K562 (cell line): ENCODE measurements around the gene STK33. TPM values are rescaled to one million over a fixed set of nuclear protein-coding genes. Genes with fewer than 3 reads are reported as not detected.
A peak's percentile ranks its signal among the peaks of the same experiment; 100 is the strongest.

Experiments
- ATAC-seq: fragments of 200-7000 bp; cut with Tn5 transposase; 3 replicates; pipeline ENCODE4 v1.9.1; 2020; ENCODE audit warnings: moderate library complexity
- BruUV-seq: library from RNA; stranded (reverse); fragments of 400-500 nt; replicated peaks from 2 replicates; lab custom pipeline; 2021; lab: Mats Ljungman, UMichigan
- CTCF ChIA-PET: fragments of 300-600 bp; formaldehyde crosslinking; extraction: SDS; loops from one replicate; lab custom pipeline; 2021; ENCODE audit warnings: low intra/inter-chr PET ratio; lab: Yijun Ruan, JAX
- POLR2A ChIA-PET: fragments of 300-600, 350-650 bp; sonication (Branson Sonifier 250); formaldehyde crosslinking; extraction: SDS; loops from one replicate; lab custom pipeline; 2021; ENCODE audit warnings: antibody characterized with exemption, inconsistent platforms; lab: Yijun Ruan, JAX
- DNase-seq, 4 experiments: peaks; one replicate each; pipeline versions ENCODE4 v3.0.0 to v3.0.0-alpha.2; 2011 to 2018; ENCODE audit warnings: low spot score in 3 of 4, mixed read lengths in 3 of 4; ENCODE audit errors: extremely low read depth in 1 of 4
- FAIRE-seq: peaks from 2 replicates; lab custom pipeline; 2011; peaks lifted over from hg19 to GRCh38; lab: Jason Lieb, UNC
- H2AFZ ChIP-seq: 2 replicates; pipeline ENCODE4 v1.6.0; 2011; ENCODE audit warnings: low read depth, low read length, control low read depth, inconsistent platforms
- H3K27ac ChIP-seq: fragments of 200-600 bp; 3 replicates; pipeline ENCODE4 v1.8.0; 2011; ENCODE audit warnings: low read depth, mild to moderate bottlenecking, control low read depth, inconsistent platforms, low read length, moderate library complexity, mixed read lengths; ENCODE audit errors: extremely low read depth
- H3K27me3 ChIP-seq, 2 experiments: fragments of 300-600 bp in 1 of 2; 2 replicates in 1 of 2; 3 replicates in 1 of 2; pipeline versions ENCODE4 v1.6.0 to v1.8.0; 2011; ENCODE audit warnings: inconsistent platforms in 2 of 2, low read length in 2 of 2, mild to moderate bottlenecking in 1 of 2, mixed read lengths in 1 of 2, moderate library complexity in 1 of 2; ENCODE audit not compliant: control insufficient read depth in 2 of 2, insufficient read depth in 2 of 2
- H3K36me3 ChIP-seq: fragments of 300-600 bp; 3 replicates; pipeline ENCODE4 v1.8.0; 2011; ENCODE audit warnings: mild to moderate bottlenecking, low read length, inconsistent platforms; ENCODE audit not compliant: control insufficient read depth, insufficient read depth
- H3K4me1 ChIP-seq, 2 experiments: fragments of 200-600 bp in 1 of 2; replicated peaks in 1 of 2; 2 replicates in 1 of 2; 3 replicates in 1 of 2; pipeline versions ENCODE4 v1.5.1 to v1.8.0; 2011; ENCODE audit warnings: inconsistent platforms in 2 of 2, low read length in 2 of 2, mild to moderate bottlenecking in 1 of 2, mixed read lengths in 1 of 2, moderate library complexity in 1 of 2; ENCODE audit not compliant: control insufficient read depth in 2 of 2, insufficient read depth in 2 of 2
- H3K4me2 ChIP-seq: 2 replicates; pipeline ENCODE4 v1.6.1; 2011; ENCODE audit warnings: low read length, control low read depth, inconsistent platforms, mixed read lengths; ENCODE audit not compliant: insufficient read depth
- H3K4me3 ChIP-seq: fragments of 200-600 bp; sonication (generic), shearing (Covaris generic); 2 replicates; pipeline ENCODE4 v1.5.1; 2016; ENCODE audit warnings: control low read depth, inconsistent platforms
- H3K79me2 ChIP-seq: fragments of 200-600 bp; 3 replicates; pipeline ENCODE4 v1.8.0; 2011; ENCODE audit warnings: low read length, inconsistent platforms; ENCODE audit not compliant: control insufficient read depth, insufficient read depth
- H3K9ac ChIP-seq, 2 experiments: 2 replicates each; pipeline versions ENCODE4 v1.6.0 to v1.6.1; 2011; ENCODE audit warnings: low read depth in 2 of 2, low read length in 2 of 2, control low read depth in 1 of 2, inconsistent platforms in 1 of 2, mild to moderate bottlenecking in 1 of 2, mixed read lengths in 1 of 2; ENCODE audit not compliant: insufficient read depth in 1 of 2
- H3K9me1 ChIP-seq: one replicate; pipeline ENCODE4 v1.6.0; 2011; ENCODE audit warnings: inconsistent platforms, mild to moderate bottlenecking, low read length, moderate library complexity; ENCODE audit not compliant: control insufficient read depth, insufficient read depth
- H3K9me3 ChIP-seq: replicated peaks from 2 replicates; pipeline ENCODE4 v1.5.1; 2011; ENCODE audit warnings: low read depth, low read length, inconsistent platforms; ENCODE audit not compliant: control insufficient read depth, insufficient read depth
- H4K20me1 ChIP-seq: replicated peaks from 2 replicates; pipeline ENCODE4 v1.6.1; 2011; ENCODE audit warnings: low read length, inconsistent platforms, mixed read lengths; ENCODE audit not compliant: control insufficient read depth, insufficient read depth
- CBFA2T3 ChIP-seq: fragments of 450-650 bp; IDR thresholded peaks from 2 replicates; pipeline ENCODE4 v1.6.1; 2017
- CEBPB ChIP-seq: fragments of 450-650 bp; IDR thresholded peaks from 2 replicates; pipeline ENCODE4 v1.6.1; 2016; ENCODE audit warnings: missing genetic modification characterization, missing compliant biosample characterization
- CEBPG ChIP-seq, 3 experiments: fragments of 200-800 bp in 1 of 3; sonication (Bioruptor generic) in 1 of 3; sonication (generic) in 1 of 3; formaldehyde crosslinking in 1 of 3; IDR thresholded peaks in 2 of 3; conservative IDR thresholded peaks in 1 of 3; 2 replicates each; pipeline versions ENCODE4 v1.6.1 to v1.8.0; 2016 to 2022; ENCODE audit warnings: missing compliant biosample characterization in 2 of 3, missing genetic modification characterization in 2 of 3, mild to moderate bottlenecking in 1 of 3, missing genetic modification reagents in 1 of 3
- FOXJ2 ChIP-seq: fragments of 200-800 bp; sonication (Bioruptor generic); IDR thresholded peaks from 2 replicates; pipeline ENCODE4 v1.6.1; 2016; ENCODE audit warnings: missing genetic modification characterization, missing compliant biosample characterization
- FOXM1 ChIP-seq, 2 experiments: fragments of 450-650 bp in 1 of 2; sonication (generic) in 1 of 2; formaldehyde crosslinking in 1 of 2; IDR thresholded peaks; 2 replicates each; pipeline versions ENCODE4 v1.6.1 to v1.9.0; 2017 to 2022; ENCODE audit warnings: low read depth in 2 of 2, mild to moderate bottlenecking in 2 of 2, missing genetic modification reagents in 1 of 2, moderate library complexity in 1 of 2
- JUND ChIP-seq, 2 experiments: IDR thresholded peaks; 2 replicates in 1 of 2; 3 replicates in 1 of 2; pipeline ENCODE4 v1.6.1; 2011; ENCODE audit warnings: borderline replicate concordance in 2 of 2, low read depth in 2 of 2, low read length in 2 of 2, improper control_type of control experiment in 1 of 2, missing biosample characterization in 1 of 2, missing genetic modification characterization in 1 of 2, missing genetic modification reagents in 1 of 2
- MCM2 ChIP-seq: fragments of 450-650 bp; IDR thresholded peaks from 2 replicates; pipeline ENCODE4 v1.6.1; 2017; ENCODE audit warnings: low read depth, mild to moderate bottlenecking
- MCM3 ChIP-seq: fragments of 450-650 bp; IDR thresholded peaks from 2 replicates; pipeline ENCODE4 v1.6.1; 2016
- RAD21 ChIP-seq, 2 experiments: fragments of 250-450 bp in 1 of 2; fragments of 450-650 bp in 1 of 2; sonication (Bioruptor Pico) in 1 of 2; formaldehyde crosslinking in 1 of 2; IDR thresholded peaks in 1 of 2; conservative IDR thresholded peaks in 1 of 2; 2 replicates each; pipeline versions ENCODE4 v1.4.0 to v1.8.0; 2020 to 2022; ENCODE audit warnings: mild to moderate bottlenecking in 2 of 2, moderate library complexity in 1 of 2
- RBM25 ChIP-seq: fragments of 200-400 bp; formaldehyde crosslinking; IDR thresholded peaks from 2 replicates; pipeline ENCODE4 v1.6.1; 2018; ENCODE audit warnings: low read length, low read depth, moderate library complexity; ENCODE audit not compliant: severe bottlenecking
- RHOXF2B ChIP-seq: fragments of 250-450 bp; sonication (Bioruptor Pico); conservative IDR thresholded peaks from 2 replicates; pipeline ENCODE4 v1.5.1; 2021
- SMARCE1 ChIP-seq: fragments of 450-650 bp; IDR thresholded peaks from 2 replicates; pipeline ENCODE4 v1.7.1; 2016; ENCODE audit warnings: mild to moderate bottlenecking
- SMC3 ChIP-seq: conservative IDR thresholded peaks from 2 replicates; pipeline ENCODE4 v1.6.1; 2011; ENCODE audit warnings: low read depth, low read length, improper control_type of control experiment; ENCODE audit not compliant: insufficient read depth
- TBP ChIP-seq: optimal IDR thresholded peaks from 2 replicates; pipeline ENCODE3; 2011; ENCODE audit warnings: low read depth, low read length, improper control_type of control experiment
- TCFL5 ChIP-seq: fragments of 250-450 bp; sonication (Bioruptor Pico); conservative IDR thresholded peaks from 2 replicates; pipeline ENCODE4 v1.6.1; 2021; ENCODE audit warnings: mild to moderate bottlenecking, moderate library complexity, matching md5 sums
- TEAD4 ChIP-seq, 2 experiments: sonication (generic) in 1 of 2; formaldehyde crosslinking in 1 of 2; IDR thresholded peaks; 2 replicates each; pipeline versions ENCODE4 v1.6.1 to v1.8.0; 2012 to 2022; ENCODE audit warnings: borderline replicate concordance in 1 of 2, inconsistent platforms in 1 of 2, low read length in 1 of 2, mild to moderate bottlenecking in 1 of 2, missing genetic modification reagents in 1 of 2
- XRCC5 ChIP-seq: fragments of 200-400 bp; formaldehyde crosslinking; IDR thresholded peaks from 2 replicates; pipeline ENCODE4 v1.6.1; 2017; ENCODE audit warnings: low read depth, mild to moderate bottlenecking, low read length
- ZNF76 ChIP-seq: fragments of 250-450 bp; sonication (Bioruptor Pico); IDR thresholded peaks from 2 replicates; pipeline ENCODE4 v1.4.0; 2020; ENCODE audit warnings: mild to moderate bottlenecking, moderate library complexity, borderline replicate concordance
- ZNF830 ChIP-seq: fragments of 250-450 bp; sonication (Bioruptor Pico); IDR thresholded peaks from 2 replicates; pipeline ENCODE4 v1.5.0; 2021; ENCODE audit warnings: mild to moderate bottlenecking
- WGBS: fragments of 100-300 bp; shearing (Covaris generic); methylation state at CpG from one replicate; pipeline ENCODE4 v1.1.6; 2016; ENCODE audit warnings: low coverage, mixed read lengths; ENCODE audit not compliant: insufficient coverage; ENCODE audit errors: missing lambda C conversion rate; 5-methylcytosine and 5-hydroxymethylcytosine counted together
- in situ Hi-C: fragments of 300-500 bp; cut with MboI; formaldehyde crosslinking; loops from 4 replicates; pipeline ENCODE4 v1.15.0; 2018; ENCODE audit warnings: inconsistent platforms, mixed read lengths
- intact Hi-C: fragments of 100-400 bp; cut with micrococcal nuclease; formaldehyde crosslinking; loops from 2 replicates; pipeline ENCODE4 v1.14.2; 2022
- polyA plus RNA-seq, 8 experiments: library from polyadenylated mRNA; depleted of rRNA in 4 of 8; stranded (reverse) in 5 of 8; unstranded in 3 of 8; fragments of >200 nt; fragmentation: Nextera tagmentation in 2 of 8; fragmentation: Illumina TruSeq in 1 of 8; extraction: Ambion mirVana in 2 of 8; extraction: Trizol in 1 of 8; gene quantifications; 2 replicates each; pipeline versions ENCODE4 v1.2.1 to v1.2.3, GENCODE V29; 2011 to 2014; ENCODE audit warnings: inconsistent platforms in 1 of 8, missing spikeins in 1 of 8
- total RNA-seq, 7 experiments: library from RNA; depleted of rRNA in 6 of 7; stranded (reverse); fragments of >200 nt in 6 of 7; fragmentation: Illumina TruSeq in 2 of 7; extraction: Trizol in 2 of 7; gene quantifications; 2 replicates each; pipeline versions ENCODE4 v1.2.1 to v1.2.3, GENCODE V29; 2011 to 2021; ENCODE audit warnings: low replicate concordance in 1 of 7
- TF ChIP-seq, protein P1 (sequence below): fragments of 250-450 bp; sonication (Bioruptor Pico); IDR thresholded peaks from 2 replicates; pipeline ENCODE4 v1.8.0; 2021; ENCODE audit warnings: mild to moderate bottlenecking, moderate library complexity

Gene STK33
- total and polyA plus RNA-seq, 9 of the 15 experiments (the other 6 are each of a cell fraction or from before 2014, with no cell fraction given): not detected

DNA sequence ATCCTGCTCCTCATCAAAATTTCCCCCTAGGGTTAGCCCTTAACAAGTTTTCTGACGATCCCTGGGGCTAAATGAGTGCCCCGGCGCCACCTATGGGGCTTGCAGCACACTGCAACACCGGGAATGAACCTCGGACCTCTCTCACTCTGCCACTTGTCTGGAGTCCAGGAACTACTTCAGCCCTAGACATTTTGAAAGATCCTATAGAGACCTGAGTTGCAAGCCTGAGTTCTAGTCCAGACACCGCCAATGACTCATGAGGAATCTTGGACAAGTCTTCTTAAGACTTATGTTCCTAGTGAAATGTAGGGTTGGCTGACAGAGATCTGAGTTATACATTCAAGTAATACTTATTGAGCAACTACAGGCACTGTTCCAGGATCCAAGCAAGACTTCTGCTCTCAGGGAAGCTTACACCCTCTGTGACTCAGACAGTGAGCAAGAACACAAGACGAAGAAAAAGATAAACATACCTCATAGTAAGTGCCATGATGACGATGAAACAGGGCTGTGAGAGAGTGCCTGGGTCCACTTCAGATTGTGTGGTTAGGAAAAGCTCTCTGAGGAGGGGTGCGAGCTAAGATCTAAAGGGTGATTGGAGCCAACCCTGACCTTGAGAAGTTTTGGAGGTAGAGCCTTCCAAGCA is 10.2 kb upstream of the STK33 start:
- no TSS peak for BruUV-seq
- H3K36me3 ChIP-seq: no peaks in the 10 kb centered on the region
- peaks cover 6 to 14% of the 10 kb centered on the region in 2 experiments for H3K27me3 ChIP-seq
- H2AFZ ChIP-seq: 0 out of 2 replicates have a peak overlapping the region, but pooled peaks have one; percentile 0
- WGBS: 0% methylated on average over 9 of the region's 9 CpGs
- H3K79me2 ChIP-seq: no peaks in the 10 kb centered on the region
- DNase-seq (peak; percentile 60 to 70 (median 68)), FAIRE-seq (peak; percentile 88), ATAC-seq (peak; percentile 97)
- no peak overlapping the region for H3K27ac ChIP-seq
- intact Hi-C loops: loop anchor here (10.0 kb wide), 2 partner anchors 131 to 351 kb away; no protein-coding TSS in a partner anchor
- H3K9me3 ChIP-seq: no peaks in the 10 kb centered on the region
- H3K9me1 ChIP-seq: no peaks in the 10 kb centered on the region
- peaks cover 0 to 3% of the 10 kb centered on the region in 2 experiments; a peak in 1 of 5 replicates for H3K4me1 ChIP-seq
- in situ Hi-C loops: no loop called here
- no peak overlapping the region for H3K4me3 ChIP-seq
- H4K20me1 ChIP-seq: no peaks in the 10 kb centered on the region
- ChIA-PET POLR2A (no interaction called here), CTCF (interaction anchor here (1.4 kb wide), 1 partner anchor 126 kb away, joined by 3 read pairs; no protein-coding TSS in a partner anchor)
- no peak overlapping the region for H3K9ac ChIP-seq
- no peak overlapping the region for H3K4me2 ChIP-seq
- peak; percentile 66; the same call in 1 of the 2 replicates for TF ChIP-seq XRCC5
- TF ChIP-seq ZNF76 (CRISPR knock-in tag): no peak
- TF ChIP-seq SMARCE1: no peak
- no peak for TF ChIP-seq FOXJ2 (tag)
- TF ChIP-seq MCM3: no peak
- TF ChIP-seq TBP: no peak
- TF ChIP-seq TCFL5 (CRISPR knock-in tag): no peak
- TF ChIP-seq RHOXF2B: no peak
- 0 out of 2 replicates have a peak, but pooled peaks have one; percentile 15 for TF ChIP-seq JUND (IDR thresholded peaks at IDR 0.05; ENCODE audit: borderline replicate concordance, low read depth, low read length)
- no peak for TF ChIP-seq JUND (tag; IDR thresholded peaks at IDR 0.05; ENCODE audit: borderline replicate concordance, low read depth, low read length)
- no peak for TF ChIP-seq CBFA2T3
- TF ChIP-seq RAD21 (CRISPR knock-in tag; conservative IDR thresholded peaks at IDR 0.05 in 1 of 2, IDR thresholded peaks at IDR 0.05 in 1 of 2): peak; percentile 20 to 49; a peak in 3 of 4 replicates
- no peak for TF ChIP-seq FOXM1 (IDR thresholded peaks at IDR 0.05; ENCODE audit: low read depth)
- no peak for TF ChIP-seq FOXM1 (CRISPR knock-in tag; IDR thresholded peaks at IDR 0.05; ENCODE audit: low read depth)
- no peak for TF ChIP-seq RBM25
- peak; percentile 83 for TF ChIP-seq CEBPB (tag)
- TF ChIP-seq, protein P1, sequence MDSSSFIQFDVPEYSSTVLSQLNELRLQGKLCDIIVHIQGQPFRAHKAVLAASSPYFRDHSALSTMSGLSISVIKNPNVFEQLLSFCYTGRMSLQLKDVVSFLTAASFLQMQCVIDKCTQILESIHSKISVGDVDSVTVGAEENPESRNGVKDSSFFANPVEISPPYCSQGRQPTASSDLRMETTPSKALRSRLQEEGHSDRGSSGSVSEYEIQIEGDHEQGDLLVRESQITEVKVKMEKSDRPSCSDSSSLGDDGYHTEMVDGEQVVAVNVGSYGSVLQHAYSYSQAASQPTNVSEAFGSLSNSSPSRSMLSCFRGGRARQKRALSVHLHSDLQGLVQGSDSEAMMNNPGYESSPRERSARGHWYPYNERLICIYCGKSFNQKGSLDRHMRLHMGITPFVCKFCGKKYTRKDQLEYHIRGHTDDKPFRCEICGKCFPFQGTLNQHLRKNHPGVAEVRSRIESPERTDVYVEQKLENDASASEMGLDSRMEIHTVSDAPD (CRISPR knock-in tag): no peak
- no peak for TF ChIP-seq TEAD4 (IDR thresholded peaks at IDR 0.05; ENCODE audit: low read length)
- TF ChIP-seq TEAD4 (CRISPR knock-in tag; IDR thresholded peaks at IDR 0.05; ENCODE audit: borderline replicate concordance): no peak
- 0 out of 2 replicates have a peak, but pooled peaks have one; percentile 21 for TF ChIP-seq SMC3
- no peak for TF ChIP-seq ZNF830
- no peak for TF ChIP-seq MCM2
- TF ChIP-seq CEBPG (CRISPR knock-in tag; IDR thresholded peaks at IDR 0.05): no peak
- peak; percentile 16 to 83; a peak in 2 of 4 replicates for TF ChIP-seq CEBPG (tag; conservative IDR thresholded peaks at IDR 0.05 in 1 of 2, IDR thresholded peaks at IDR 0.05 in 1 of 2)
